Measurements from ENCODE around the gene GOSR2. TPM values are rescaled to one million over a fixed set of nuclear protein-coding genes. Genes with fewer than 3 reads are reported as not detected.

The GOSR2 gene
- total RNA-seq, result 62.1 and 65.1 TPM in 2 replicates

GRCh38 chr17:46922804-46923635, at the start of gene GOSR2:
GOSR2 (plus strand) TSS chr17:46923160; CDS start chr17:46923193, 33 bp downstream.
- intact Hi-C loops (cut with micrococcal nuclease), result loop anchor here (10.0 kb wide), 1 partner anchor 728 kb away; the partner anchor contains the start of gene KANSL1

GRCh38 chr17:46873941-46874645, 48.9 kb upstream of the GOSR2 start:
- intact Hi-C loops (cut with micrococcal nuclease), result no loop called here

GRCh38 chr17:46874906-46875305, 48.1 kb upstream of the GOSR2 start:
- intact Hi-C loops (cut with micrococcal nuclease), result no loop called here

GRCh38 chr17:46875849-46876352, 47.1 kb upstream of the GOSR2 start:
- intact Hi-C loops (cut with micrococcal nuclease), result no loop called here

- intact Hi-C loops (cut with micrococcal nuclease), result no loop called here
Measured at GRCh38 chr17:46876353-46876887, 46.5 kb upstream of the GOSR2 start.

- intact Hi-C loops (cut with micrococcal nuclease), result no loop called here
Measured at GRCh38 chr17:46876926-46877325, 46.0 kb upstream of the GOSR2 start.

- intact Hi-C loops (cut with micrococcal nuclease), result no loop called here
Measured at GRCh38 chr17:46877466-46877865, 45.5 kb upstream of the GOSR2 start.

- intact Hi-C loops (cut with micrococcal nuclease), result no loop called here
Measured at GRCh38 chr17:46878055-46878454, 44.9 kb upstream of the GOSR2 start.

- intact Hi-C loops (cut with micrococcal nuclease), result no loop called here
Measured at GRCh38 chr17:46879101-46879500, 43.9 kb upstream of the GOSR2 start.

- intact Hi-C loops (cut with micrococcal nuclease), result no loop called here
Measured at GRCh38 chr17:46881015-46881414, 41.9 kb upstream of the GOSR2 start.

GRCh38 chr17:46882666-46883065, 40.3 kb upstream of the GOSR2 start:
- intact Hi-C loops (cut with micrococcal nuclease), result no loop called here

- intact Hi-C loops (cut with micrococcal nuclease), result no loop called here
Measured at GRCh38 chr17:46883871-46884520, 39.0 kb upstream of the GOSR2 start.

GRCh38 chr17:46884552-46884951, 38.4 kb upstream of the GOSR2 start:
- intact Hi-C loops (cut with micrococcal nuclease), result no loop called here

- intact Hi-C loops (cut with micrococcal nuclease), result no loop called here
Measured at GRCh38 chr17:46885415-46886309, 37.3 kb upstream of the GOSR2 start.

GRCh38 chr17:46886310-46886663, 36.7 kb upstream of the GOSR2 start:
- intact Hi-C loops (cut with micrococcal nuclease), result no loop called here

- intact Hi-C loops (cut with micrococcal nuclease), result no loop called here
Measured at GRCh38 chr17:46887717-46888116, 35.2 kb upstream of the GOSR2 start.

- intact Hi-C loops (cut with micrococcal nuclease), result no loop called here
Measured at GRCh38 chr17:46888727-46889126, 34.2 kb upstream of the GOSR2 start.

GRCh38 chr17:46889519-46889918, 33.4 kb upstream of the GOSR2 start:
- intact Hi-C loops (cut with micrococcal nuclease), result no loop called here

GRCh38 chr17:46889992-46890564, 32.9 kb upstream of the GOSR2 start:
- intact Hi-C loops (cut with micrococcal nuclease), result no loop called here

- intact Hi-C loops (cut with micrococcal nuclease), result no loop called here
Measured at GRCh38 chr17:46890638-46891037, 32.3 kb upstream of the GOSR2 start.

Measured in T-helper 2 cell treated with Interferon-gamma antibody and Interleukin-4, amounts not matched to agents 100 ng/mL and 5 ng/mL, for 36 hours (primary cell).